HTERT RPE-1 (cell line): ENCODE measurements around the gene BEND4.

ENCODE experiments used
- in situ Hi-C: fragments of 300-500 bp; cut with MboI; formaldehyde crosslinking; loops from 4 replicates; pipeline ENCODE4 v1.14.3; 2020; ENCODE audit warnings: low sequenced_read_pairs

Gene BEND4

DNA sequence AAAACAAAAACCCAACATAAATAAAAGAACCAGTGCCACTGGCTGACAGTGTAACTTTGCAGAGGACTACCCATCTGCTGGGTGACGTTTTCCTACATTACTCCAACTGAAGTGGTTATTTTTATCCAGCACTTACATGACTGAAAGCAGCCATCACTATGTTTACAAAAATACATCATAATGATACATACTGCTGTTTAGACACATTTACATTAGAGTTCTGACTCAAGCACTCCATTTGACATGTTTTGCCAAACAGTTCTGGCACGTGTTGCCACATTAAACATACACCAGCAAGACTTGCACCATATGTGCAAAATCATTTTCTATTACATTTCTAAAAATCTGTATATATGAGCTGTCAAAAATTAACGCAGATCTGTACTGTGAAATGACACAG lies 39.6 kb downstream of the BEND4 start:
- in situ Hi-C loops: no loop called here

GRCh38 chr4:42104521-42104920 lies 47.9 kb downstream of the BEND4 start:
- in situ Hi-C loops: no loop called here

DNA sequence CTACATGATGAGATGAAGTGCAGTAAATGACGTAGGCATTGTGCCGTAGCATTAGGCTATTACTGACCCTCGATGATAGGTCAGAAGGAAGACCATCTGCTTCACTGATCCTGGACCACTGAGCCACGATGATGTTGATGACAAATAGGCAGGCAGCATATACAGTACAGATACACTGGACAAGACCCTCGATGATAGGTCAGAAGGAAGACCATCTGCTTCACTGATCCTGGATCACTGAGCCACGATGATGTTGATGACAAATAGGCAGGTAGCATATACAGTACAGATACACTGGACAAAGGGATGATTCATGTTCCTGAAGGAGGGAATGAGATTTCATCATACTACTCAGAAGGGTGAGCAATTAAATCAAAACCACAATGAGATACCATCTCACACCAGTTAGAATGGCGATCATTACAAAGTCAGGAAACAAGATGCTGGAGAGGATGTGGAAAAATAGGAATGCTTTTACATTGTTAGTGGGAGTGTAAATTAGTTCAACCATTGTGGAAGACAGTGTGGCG lies 50.9 kb downstream of the BEND4 start:
- in situ Hi-C loops: no loop called here

DNA sequence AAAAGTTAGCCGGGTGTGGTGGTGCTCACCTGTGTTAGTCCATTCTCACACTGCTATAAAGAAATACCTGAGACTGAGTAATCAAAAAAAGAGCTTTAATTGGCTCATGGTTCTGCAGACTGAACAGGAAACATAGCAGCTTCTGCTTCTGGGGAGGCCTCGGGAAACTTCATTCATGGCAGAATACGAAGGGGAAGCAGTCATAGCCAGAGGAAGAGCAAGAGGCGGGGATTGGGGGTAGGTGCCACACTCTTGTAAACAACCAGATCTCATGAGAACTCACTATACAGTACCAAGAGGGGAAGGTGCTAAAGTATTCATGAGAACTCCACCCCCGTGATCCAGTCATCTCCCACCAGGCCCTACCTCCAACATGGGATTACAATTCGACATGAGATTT lies 64.1 kb downstream of the BEND4 start:
- in situ Hi-C loops: no loop called here

- in situ Hi-C loops: no loop called here
Observed at GRCh38 chr4:42083816-42084215, 68.6 kb downstream of the BEND4 start.

GRCh38 chr4:42080306-42080705 lies 72.1 kb downstream of the BEND4 start:
- in situ Hi-C loops: no loop called here

DNA sequence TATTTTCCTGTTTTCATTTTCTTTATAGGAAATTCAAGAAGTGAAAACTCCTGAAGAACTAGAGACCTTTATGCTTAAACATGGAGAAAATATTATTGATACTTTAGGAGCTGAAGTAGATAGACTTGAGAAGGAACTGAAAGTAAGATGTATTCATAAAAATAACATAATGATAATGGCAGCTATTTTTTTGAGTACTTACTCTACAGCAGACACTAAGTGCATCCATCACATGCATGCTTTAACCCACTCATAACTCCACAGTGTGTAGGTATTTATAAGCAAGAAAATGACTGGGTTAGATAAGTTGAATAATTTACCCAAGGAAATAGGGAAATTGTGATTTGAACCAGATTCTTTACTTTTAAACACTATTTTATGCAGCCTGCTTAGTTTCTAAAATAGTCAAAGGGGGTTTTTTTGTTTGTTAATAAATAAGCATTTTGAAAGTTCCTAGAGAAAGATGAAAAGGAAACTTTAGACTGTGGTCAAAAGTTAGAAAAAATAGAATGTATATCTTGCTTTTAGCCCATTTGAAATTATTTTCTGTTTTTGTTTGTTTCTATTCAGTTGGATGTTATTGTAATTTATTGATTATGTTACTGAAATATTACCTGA lies 74.2 kb downstream of the BEND4 start:
- in situ Hi-C loops: no loop called here

GRCh38 chr4:42074294-42074693 lies 78.2 kb downstream of the BEND4 start:
- in situ Hi-C loops: no loop called here

DNA sequence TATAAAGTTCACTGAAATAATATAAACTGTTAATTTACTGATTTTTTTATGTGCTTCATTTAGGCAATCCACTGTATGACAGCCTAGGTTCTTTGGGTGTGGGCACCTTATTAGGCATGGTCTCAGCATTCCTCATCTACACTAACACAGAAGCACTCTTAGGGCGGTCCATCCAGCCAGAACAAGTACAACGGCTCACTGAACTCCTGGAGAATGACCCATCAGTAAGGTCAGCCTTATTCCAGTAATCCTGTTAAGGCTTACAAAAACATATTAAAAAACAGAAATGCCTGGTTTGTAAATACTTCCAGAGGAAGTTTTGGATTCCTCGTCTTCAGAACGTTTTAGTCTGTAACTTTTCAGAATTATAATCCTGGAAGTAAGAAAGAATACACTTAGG lies 82.0 kb downstream of the BEND4 start:
- in situ Hi-C loops: no loop called here

DNA sequence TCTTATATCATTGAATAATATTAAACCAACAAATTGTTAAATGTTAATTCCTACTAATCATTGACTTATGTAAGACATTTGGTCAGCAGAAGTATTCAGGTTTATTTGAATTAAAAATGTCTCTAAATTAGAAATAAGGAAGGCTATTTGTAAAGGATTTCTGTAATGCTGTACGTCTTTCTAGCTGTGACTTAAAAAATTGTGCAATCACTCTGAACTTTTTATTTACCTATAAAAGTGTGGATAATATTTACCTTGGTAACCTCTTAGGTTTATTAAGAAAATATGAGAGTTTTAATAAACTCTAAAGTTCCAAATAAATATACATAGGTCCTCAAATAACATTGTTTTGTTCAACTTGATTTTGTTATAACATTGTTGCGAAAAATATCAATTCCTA lies 85.2 kb downstream of the BEND4 start:
- in situ Hi-C loops: no loop called here

DNA sequence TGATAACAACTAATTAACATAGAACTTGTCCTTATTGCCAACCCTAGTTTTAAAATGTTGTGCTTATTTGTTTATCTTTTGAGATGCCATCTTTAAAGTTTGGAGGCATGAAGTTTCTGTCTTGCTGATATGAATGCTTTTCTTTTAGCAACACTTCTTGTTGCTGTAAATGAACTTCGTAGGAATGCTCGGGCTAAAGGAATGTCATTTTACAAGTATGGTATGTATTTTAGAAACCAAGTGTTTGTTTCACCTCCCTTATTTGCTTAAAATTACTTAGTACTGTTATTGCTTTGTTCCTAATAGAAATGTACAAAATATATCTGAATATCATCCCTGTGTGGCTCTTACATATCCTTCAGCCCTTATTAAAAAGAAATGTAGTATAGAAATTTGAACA lies 86.1 kb downstream of the BEND4 start:
- in situ Hi-C loops: no loop called here
